GM23248 (cell line): ENCODE results near the gene ANKRD12. TPM values are rescaled to one million over a fixed set of nuclear protein-coding genes. Genes with fewer than 3 reads are reported as not detected.
A peak's percentile ranks its signal among the peaks of the same experiment; 100 is the strongest.

Experiments
- DNase-seq: peaks from one replicate; pipeline ENCODE4 v3.0.0-alpha.2; 2015
- H2AFZ ChIP-seq: fragments of 200-600 bp; sonication (generic); 2 replicates; pipeline ENCODE4 v1.6.1; 2016; ENCODE audit warnings: antibody characterized with exemption
- H3F3A ChIP-seq: fragments of 200-600 bp; sonication (generic); 2 replicates; pipeline ENCODE4 v1.6.1; 2016; ENCODE audit warnings: mild to moderate bottlenecking, antibody characterized with exemption, mixed run types; ENCODE audit not compliant: insufficient read depth
- H3K27ac ChIP-seq: fragments of 200-600 bp; sonication (generic); 2 replicates; pipeline ENCODE4 v1.5.1; 2016; ENCODE audit warnings: mild to moderate bottlenecking
- H3K27me3 ChIP-seq: fragments of 200-600 bp; sonication (generic); replicated peaks from 2 replicates; pipeline ENCODE4 v1.6.1; 2016; ENCODE audit warnings: mild to moderate bottlenecking; ENCODE audit not compliant: insufficient read depth
- H3K36me3 ChIP-seq: fragments of 200-600 bp; sonication (generic); 2 replicates; pipeline ENCODE4 v1.6.1; 2016; ENCODE audit warnings: low read depth, mild to moderate bottlenecking
- H3K4me1 ChIP-seq: fragments of 200-600 bp; sonication (generic); 2 replicates; pipeline ENCODE4 v1.6.1; 2016; ENCODE audit warnings: mild to moderate bottlenecking; ENCODE audit not compliant: insufficient read depth
- H3K4me2 ChIP-seq: fragments of 200-600 bp; sonication (generic); one replicate; pipeline ENCODE4 v1.6.1; 2016; ENCODE audit warnings: mild to moderate bottlenecking; ENCODE audit not compliant: unreplicated experiment
- H3K4me3 ChIP-seq: fragments of 200-600 bp; sonication (generic); 2 replicates; pipeline ENCODE4 v1.5.1; 2016; ENCODE audit warnings: mild to moderate bottlenecking
- H3K79me2 ChIP-seq: fragments of 200-600 bp; sonication (generic); 2 replicates; pipeline ENCODE4 v1.6.1; 2016; ENCODE audit warnings: mild to moderate bottlenecking; ENCODE audit not compliant: insufficient read depth
- H3K9ac ChIP-seq: fragments of 200-600 bp; sonication (generic); 2 replicates; pipeline ENCODE4 v1.6.1; 2016; ENCODE audit warnings: mild to moderate bottlenecking
- H3K9me2 ChIP-seq: fragments of 200-600 bp; sonication (generic); 2 replicates; pipeline ENCODE4 v1.6.1; 2016; ENCODE audit warnings: mixed run types, mild to moderate bottlenecking, moderate library complexity; ENCODE audit not compliant: insufficient read depth
- H3K9me3 ChIP-seq: fragments of 200-600 bp; sonication (generic); one replicate; pipeline ENCODE4 v1.6.1; 2017; ENCODE audit warnings: low read depth
- H4K20me1 ChIP-seq: fragments of 200-600 bp; sonication (generic); 2 replicates; pipeline ENCODE4 v1.6.0; 2016; ENCODE audit not compliant: insufficient read depth
- EZH2 ChIP-seq: fragments of 200-600 bp; sonication (generic); IDR thresholded peaks from 2 replicates; pipeline ENCODE4 v1.6.1; 2018; ENCODE audit warnings: antibody characterized with exemption, mild to moderate bottlenecking; ENCODE audit not compliant: insufficient read depth, poor library complexity, severe bottlenecking
- EZH2phosphoT487 ChIP-seq: fragments of 200-600 bp; sonication (generic); IDR thresholded peaks from 2 replicates; pipeline ENCODE4 v1.6.1; 2018; ENCODE audit warnings: antibody characterized with exemption, moderate library complexity, mild to moderate bottlenecking, low read depth; ENCODE audit not compliant: insufficient read depth
- WGBS, 2 experiments: methylation state at CpG; one replicate each; pipeline ENCODE4 v1.1.6; 2015 to 2017; ENCODE audit warnings: low lambda C conversion rate in 2 of 2, low coverage in 1 of 2; ENCODE audit errors: missing lambda C conversion rate in 2 of 2; 5-methylcytosine and 5-hydroxymethylcytosine counted together
- in situ Hi-C: fragments of 300-500 bp; cut with MboI; formaldehyde crosslinking; loops from 2 replicates; pipeline ENCODE4 v1.15.0; 2020
- polyA plus RNA-seq: library from polyadenylated mRNA; unstranded; fragments of >200 nt; fragmentation: Nextera tagmentation; extraction: Ambion mirVana; gene quantifications from 2 replicates; pipeline ENCODE4 v1.2.1, GENCODE V29; 2016
- total RNA-seq: library from RNA; depleted of rRNA; stranded (reverse); fragments of >200 nt; shearing (Covaris generic); gene quantifications from 2 replicates; pipeline ENCODE4 v1.2.3, GENCODE V29; 2014

The ANKRD12 gene
- total and polyA plus RNA-seq, 2 experiments from 2014 or later, result 16.5 to 34.8 TPM

GRCh38 chr18:9304388-9305070 lies 167.9 kb downstream of the ANKRD12 start:
- H3K4me2 ChIP-seq, result no peak overlapping the region
- H3K9me2 ChIP-seq, result no peaks in the 10 kb centered on the region
- no peaks in the 10 kb centered on the region for H3K79me2 ChIP-seq
- DNase-seq, result no peak
- H3K4me1 ChIP-seq, result no peaks in the 10 kb centered on the region
- no peak overlapping the region for H3K9ac ChIP-seq
- 80 to 86% methylated on average over 6 of the region's 6 CpGs for WGBS, 2 experiments
- H3K27me3 ChIP-seq, result no peaks in the 10 kb centered on the region
- no peaks in the 10 kb centered on the region for H3K36me3 ChIP-seq
- H3K27ac ChIP-seq, result no peak overlapping the region
- in situ Hi-C loops, result no loop called here
- TF ChIP-seq EZH2 (no peak), EZH2phosphoT487 (no peak)
- no peaks in the 10 kb centered on the region for H3K9me3 ChIP-seq
- no peak overlapping the region for H3K4me3 ChIP-seq
- H4K20me1 ChIP-seq, result no peaks in the 10 kb centered on the region
- no peaks in the 10 kb centered on the region for H3F3A ChIP-seq
- H2AFZ ChIP-seq, result no peak overlapping the region

DNA sequence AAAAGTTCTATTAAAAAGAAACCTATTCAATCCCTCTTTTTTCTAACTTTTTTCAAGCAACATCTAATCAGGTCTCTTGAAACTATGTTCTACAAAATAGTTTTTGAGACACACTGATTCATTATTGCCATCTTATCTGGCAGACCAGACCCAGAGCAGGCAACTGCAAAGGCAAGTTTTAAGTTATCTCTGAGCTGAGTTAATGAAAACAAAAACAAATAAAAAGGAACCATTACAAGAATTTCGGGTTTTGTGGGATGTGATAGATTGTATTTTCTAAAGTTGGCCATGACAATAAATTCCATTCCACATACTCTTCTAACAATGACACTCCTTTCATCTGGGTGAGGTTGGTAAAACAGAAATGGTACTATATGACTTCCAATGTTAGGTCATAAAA lies 182.8 kb downstream of the ANKRD12 start:
- 38 to 49% methylated on average over 1 of the region's 1 CpG for WGBS, 2 experiments
- Histone ChIP-seq H2AFZ (no peak overlapping the region), H3K27ac (no peak overlapping the region), H3F3A (peaks cover 7% of the 10 kb centered on the region), H3K9me3 (no peaks in the 10 kb centered on the region), H4K20me1 (no peaks in the 10 kb centered on the region), H3K4me2 (no peak overlapping the region), H3K4me3 (no peak overlapping the region), H3K27me3 (no peaks in the 10 kb centered on the region), H3K4me1 (peaks cover 19% of the 10 kb centered on the region), H3K9ac (no peak overlapping the region), H3K9me2 (no peaks in the 10 kb centered on the region), H3K36me3 (no peaks in the 10 kb centered on the region), H3K79me2 (no peaks in the 10 kb centered on the region)
- TF ChIP-seq EZH2phosphoT487, result no peak
- DNase-seq, result no peak
- in situ Hi-C loops, result no loop called here

DNA sequence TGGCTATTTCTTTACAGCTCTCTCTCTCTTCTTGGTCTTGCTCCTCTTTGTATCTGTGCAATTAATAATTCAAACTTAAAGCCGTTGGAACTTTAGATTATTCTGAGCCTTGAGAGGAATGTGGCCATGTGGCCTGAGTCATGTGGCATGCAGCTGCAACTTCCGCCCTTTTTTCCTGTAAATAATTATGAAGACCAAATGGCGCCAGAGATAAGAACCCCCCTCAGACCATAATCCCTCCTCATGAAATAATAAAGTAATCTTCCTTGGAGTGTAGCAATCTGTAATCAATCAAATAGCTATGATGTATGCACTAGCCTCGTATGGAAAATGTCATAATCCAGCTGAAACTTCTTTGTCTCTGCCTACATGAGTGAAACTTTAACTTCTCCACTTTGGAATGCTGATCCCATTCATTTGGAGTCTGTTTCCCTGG lies 184.5 kb downstream of the ANKRD12 start:
- Histone ChIP-seq H3F3A (peaks cover 7% of the 10 kb centered on the region), H3K27me3 (no peaks in the 10 kb centered on the region), H3K9ac (no peak overlapping the region), H3K9me2 (no peaks in the 10 kb centered on the region), H3K4me1 (peaks cover 21% of the 10 kb centered on the region), H4K20me1 (no peaks in the 10 kb centered on the region), H3K27ac (no peak overlapping the region), H3K79me2 (no peaks in the 10 kb centered on the region), H3K4me3 (no peak overlapping the region), H2AFZ (peak overlapping the region; percentile 56), H3K4me2 (no peak overlapping the region), H3K9me3 (no peaks in the 10 kb centered on the region), H3K36me3 (no peaks in the 10 kb centered on the region)
- in situ Hi-C loops, result no loop called here
- 12 to 17% methylated on average over 4 of the region's 4 CpGs for WGBS, 2 experiments
- DNase-seq, result peak; percentile 44
- TF ChIP-seq EZH2 (no peak), EZH2phosphoT487 (no peak)

- 57 to 68% methylated on average over 4 of the region's 4 CpGs for WGBS, 2 experiments
- DNase-seq, result no peak
Observed at GRCh38 chr18:9321736-9322135, 185.2 kb downstream of the ANKRD12 start.

More at GRCh38 chr18:9321736-9322135, 185.2 kb downstream of the ANKRD12 start:
- Histone ChIP-seq H3K4me1 (peaks cover 21% of the 10 kb centered on the region), H2AFZ (no peak overlapping the region; the same call in 1 of the 2 replicates), H3K27me3 (no peaks in the 10 kb centered on the region), H3K4me2 (no peak overlapping the region), H3K27ac (no peak overlapping the region), H3K9me3 (no peaks in the 10 kb centered on the region), H3K4me3 (no peak overlapping the region), H3K9ac (no peak overlapping the region), H3K36me3 (no peaks in the 10 kb centered on the region), H3K79me2 (no peaks in the 10 kb centered on the region), H4K20me1 (no peaks in the 10 kb centered on the region), H3F3A (peaks cover 7% of the 10 kb centered on the region), H3K9me2 (no peaks in the 10 kb centered on the region)
- TF ChIP-seq EZH2phosphoT487, result no peak
- in situ Hi-C loops, result no loop called here
